ENCODE data around the gene CCL4L2.
"Not testable (repeated sequence)": the region's sequence is repeated elsewhere in the genome, so short reads cannot be mapped to it uniquely, and the experiment has no call there.

Gene CCL4L2

DNA sequence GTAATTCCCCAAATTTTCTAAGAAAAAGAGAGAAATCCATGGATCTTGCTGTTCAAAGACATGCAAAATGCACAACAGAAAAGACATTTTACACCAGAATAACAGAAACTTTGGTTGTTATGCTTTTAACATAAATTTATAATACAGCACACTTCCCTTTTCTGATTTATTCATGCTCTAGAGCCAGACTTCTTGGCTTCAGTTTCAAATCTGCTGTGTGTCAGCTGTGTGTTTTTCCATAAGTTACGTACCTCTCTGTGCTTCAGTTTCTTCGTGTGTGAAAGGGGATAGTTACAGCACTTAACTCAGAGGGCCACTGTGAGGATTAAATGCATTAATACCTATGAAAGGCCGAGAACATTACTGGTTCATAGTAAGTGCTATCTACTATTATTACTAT lies 7.5 kb upstream of the CCL4L2 start:
- Histone ChIP-seq H3K79me2 (ENCODE audit: control insufficient read depth, low read length) (no peaks in the 10 kb centered on the region), H3K9me3 (ENCODE audit: control insufficient read depth, insufficient read depth, low read length) (no peaks in the 10 kb centered on the region), H3K36me3 (ENCODE audit: control insufficient read depth, low read length) (no peaks in the 10 kb centered on the region), H3K4me3 (ENCODE audit: low read length) (no peak overlapping the region), H3K27me3 (ENCODE audit: control insufficient read depth, low read length) (no peaks in the 10 kb centered on the region), H3F3A (ENCODE audit: control insufficient read depth, insufficient read depth) (no peaks in the 10 kb centered on the region), H3K4me2 (ENCODE audit: low read length) (no peak overlapping the region), H3K4me1 (ENCODE audit: control insufficient read depth, low read length) (peaks cover 51% of the 10 kb centered on the region), H4K20me1 (ENCODE audit: control insufficient read depth, insufficient read depth, low read depth, low read length) (no peaks in the 10 kb centered on the region), H3K9me2 (replicated peaks; ENCODE audit: control insufficient read depth, low read length) (no peaks in the 10 kb centered on the region), H3K27ac (ENCODE audit: low read depth, low read length) (no peak overlapping the region)
- TF ChIP-seq EZH2phosphoT487 (IDR thresholded peaks at IDR 0.05; ENCODE audit: borderline replicate concordance, low read length): no peak
- TF ChIP-seq, protein P1, sequence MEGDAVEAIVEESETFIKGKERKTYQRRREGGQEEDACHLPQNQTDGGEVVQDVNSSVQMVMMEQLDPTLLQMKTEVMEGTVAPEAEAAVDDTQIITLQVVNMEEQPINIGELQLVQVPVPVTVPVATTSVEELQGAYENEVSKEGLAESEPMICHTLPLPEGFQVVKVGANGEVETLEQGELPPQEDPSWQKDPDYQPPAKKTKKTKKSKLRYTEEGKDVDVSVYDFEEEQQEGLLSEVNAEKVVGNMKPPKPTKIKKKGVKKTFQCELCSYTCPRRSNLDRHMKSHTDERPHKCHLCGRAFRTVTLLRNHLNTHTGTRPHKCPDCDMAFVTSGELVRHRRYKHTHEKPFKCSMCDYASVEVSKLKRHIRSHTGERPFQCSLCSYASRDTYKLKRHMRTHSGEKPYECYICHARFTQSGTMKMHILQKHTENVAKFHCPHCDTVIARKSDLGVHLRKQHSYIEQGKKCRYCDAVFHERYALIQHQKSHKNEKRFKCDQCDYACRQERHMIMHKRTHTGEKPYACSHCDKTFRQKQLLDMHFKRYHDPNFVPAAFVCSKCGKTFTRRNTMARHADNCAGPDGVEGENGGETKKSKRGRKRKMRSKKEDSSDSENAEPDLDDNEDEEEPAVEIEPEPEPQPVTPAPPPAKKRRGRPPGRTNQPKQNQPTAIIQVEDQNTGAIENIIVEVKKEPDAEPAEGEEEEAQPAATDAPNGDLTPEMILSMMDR (IDR thresholded peaks at IDR 0.05; ENCODE audit: low read depth, low read length, poor library complexity, severe bottlenecking): no peak

DNA sequence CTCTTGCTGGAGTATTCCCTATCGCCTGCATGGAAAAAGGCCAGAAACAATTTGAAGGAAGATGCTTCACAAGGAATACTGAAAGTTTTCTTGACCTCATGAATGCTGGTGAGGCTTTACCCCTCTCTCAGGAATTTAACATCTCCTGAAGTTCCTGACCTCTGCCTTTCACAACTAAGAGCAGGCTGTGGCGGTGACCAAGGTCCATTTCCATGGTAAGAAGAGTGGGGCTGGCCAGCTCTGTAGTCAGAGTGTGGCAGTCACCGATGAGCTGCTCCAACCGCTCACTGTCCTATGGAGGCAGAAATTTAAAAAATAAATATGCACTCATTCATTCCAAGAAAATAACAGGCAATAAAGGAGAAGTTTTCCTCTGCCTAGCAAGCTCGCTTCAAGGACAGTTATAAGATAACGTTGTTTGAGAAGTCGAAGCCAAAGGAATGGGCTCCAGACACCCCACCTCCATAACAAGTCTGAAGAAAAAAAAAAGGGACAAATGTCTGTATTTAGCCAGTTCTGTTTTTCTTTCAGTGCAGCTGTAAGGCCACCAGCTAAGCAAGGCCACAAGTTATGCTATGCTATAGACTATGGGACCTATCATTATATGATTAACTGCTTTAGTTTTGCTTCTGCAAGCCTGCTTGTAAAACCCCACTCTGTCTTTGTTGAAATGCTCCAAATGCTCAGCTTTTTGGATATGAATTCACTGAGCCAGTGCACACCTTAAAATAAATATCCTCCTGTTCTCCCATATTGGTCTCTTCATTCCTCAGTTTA lies 6.0 kb upstream of the CCL4L2 start:
- Histone ChIP-seq H4K20me1 (ENCODE audit: control insufficient read depth, insufficient read depth, low read depth, low read length) (no peaks in the 10 kb centered on the region), H3K27ac (ENCODE audit: low read depth, low read length) (no peak overlapping the region), H3K9me3 (ENCODE audit: control insufficient read depth, insufficient read depth, low read length) (no peaks in the 10 kb centered on the region), H3K4me1 (ENCODE audit: control insufficient read depth, low read length) (peaks cover 44% of the 10 kb centered on the region), H3K9me2 (replicated peaks; ENCODE audit: control insufficient read depth, low read length) (no peaks in the 10 kb centered on the region), H3K36me3 (ENCODE audit: control insufficient read depth, low read length) (no peaks in the 10 kb centered on the region), H3K79me2 (ENCODE audit: control insufficient read depth, low read length) (no peaks in the 10 kb centered on the region), H3K27me3 (ENCODE audit: control insufficient read depth, low read length) (no peaks in the 10 kb centered on the region), H3F3A (ENCODE audit: control insufficient read depth, insufficient read depth) (no peaks in the 10 kb centered on the region), H3K4me3 (ENCODE audit: low read length) (no peak overlapping the region), H3K4me2 (ENCODE audit: low read length) (no peak overlapping the region)
- TF ChIP-seq, protein P1 (IDR thresholded peaks at IDR 0.05; ENCODE audit: low read depth, low read length, poor library complexity, severe bottlenecking): no peak
- TF ChIP-seq EZH2phosphoT487 (IDR thresholded peaks at IDR 0.05; ENCODE audit: borderline replicate concordance, low read length): no peak

DNA sequence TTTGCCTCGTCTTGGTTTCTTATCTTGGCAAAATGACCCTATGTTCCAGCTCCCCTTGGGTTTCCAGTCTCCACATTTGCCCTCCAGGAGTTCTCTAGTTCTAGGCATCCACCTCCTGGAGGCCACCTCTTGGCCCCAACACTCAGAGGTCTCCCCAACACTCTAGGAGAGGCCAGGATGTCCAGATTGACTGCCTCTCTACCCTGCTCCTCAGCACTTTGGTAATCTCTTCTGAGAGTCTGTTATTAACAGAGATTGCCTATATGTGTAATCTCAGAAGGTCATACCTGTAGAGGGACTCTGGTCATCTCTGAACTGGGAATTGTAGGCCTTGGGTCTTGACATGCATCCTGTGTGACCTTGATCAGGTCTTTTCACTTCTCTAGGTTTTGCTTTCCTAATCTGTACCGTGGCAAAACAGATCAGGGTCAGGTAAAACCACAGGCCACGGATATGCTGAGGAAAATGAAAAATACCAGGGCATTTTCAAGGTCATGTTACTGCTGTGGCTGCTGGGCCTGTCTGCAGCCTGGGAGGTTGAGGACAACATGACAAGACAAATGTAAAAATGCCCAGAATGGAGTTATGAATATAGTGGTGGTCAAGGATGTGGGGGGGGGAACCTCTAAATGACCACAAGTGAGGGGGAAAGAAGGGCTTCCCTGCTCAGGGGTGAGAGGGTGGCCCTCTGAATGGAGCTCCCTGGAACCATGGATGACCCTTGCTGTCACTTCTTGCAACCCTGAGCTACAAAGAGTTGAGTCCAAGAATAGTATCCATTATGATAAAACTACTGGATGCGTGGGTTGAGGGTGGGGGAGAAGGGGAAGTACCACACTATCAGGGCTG lies 5.0 kb upstream of the CCL4L2 start:
- H3K9me2 ChIP-seq (replicated peaks; ENCODE audit: control insufficient read depth, low read length): no peaks in the 10 kb centered on the region

DNA sequence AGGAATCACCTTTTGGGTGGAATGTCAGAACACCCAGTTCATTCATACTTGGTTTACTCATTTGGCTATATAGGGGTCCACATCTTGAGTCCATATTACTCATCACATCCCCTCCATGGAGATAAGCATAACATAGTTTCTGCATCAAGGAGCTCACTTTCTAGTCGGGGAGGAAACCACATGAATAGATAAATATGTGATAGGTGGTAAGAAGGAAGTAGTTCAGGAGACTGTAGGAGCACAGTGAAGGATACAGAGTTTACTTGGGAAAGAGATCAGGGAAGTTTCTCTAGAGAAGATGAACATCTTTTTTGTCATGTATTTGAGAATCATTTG lies 4.4 kb upstream of the CCL4L2 start:
- not testable (repeated sequence) for H3K27me3 ChIP-seq (ENCODE audit: control insufficient read depth, low read length); H3K36me3 ChIP-seq (ENCODE audit: control insufficient read depth, low read length); H4K20me1 ChIP-seq (ENCODE audit: control insufficient read depth, insufficient read depth, low read depth, low read length); H3K4me3 ChIP-seq (ENCODE audit: low read length); H3K4me2 ChIP-seq (ENCODE audit: low read length); H3K79me2 ChIP-seq (ENCODE audit: control insufficient read depth, low read length); H3F3A ChIP-seq (ENCODE audit: control insufficient read depth, insufficient read depth); H3K9me2 ChIP-seq (replicated peaks; ENCODE audit: control insufficient read depth, low read length); H3K27ac ChIP-seq (ENCODE audit: low read depth, low read length); H3K9me3 ChIP-seq (ENCODE audit: control insufficient read depth, insufficient read depth, low read length)
- peaks cover 58% of the 10 kb centered on the region for H3K4me1 ChIP-seq (ENCODE audit: control insufficient read depth, low read length)

More for the DNA sequence above, 5.0 kb upstream of the CCL4L2 start:
- Histone ChIP-seq H3K36me3 (ENCODE audit: control insufficient read depth, low read length) (no peaks in the 10 kb centered on the region), H3K4me3 (ENCODE audit: low read length) (no peak overlapping the region), H3K4me1 (ENCODE audit: control insufficient read depth, low read length) (peaks cover 54% of the 10 kb centered on the region), H3K79me2 (ENCODE audit: control insufficient read depth, low read length) (no peaks in the 10 kb centered on the region), H3K27ac (ENCODE audit: low read depth, low read length) (no peak overlapping the region), H3K9me3 (ENCODE audit: control insufficient read depth, insufficient read depth, low read length) (no peaks in the 10 kb centered on the region), H3K27me3 (ENCODE audit: control insufficient read depth, low read length) (no peaks in the 10 kb centered on the region), H4K20me1 (ENCODE audit: control insufficient read depth, insufficient read depth, low read depth, low read length) (no peaks in the 10 kb centered on the region), H3F3A (ENCODE audit: control insufficient read depth, insufficient read depth) (no peaks in the 10 kb centered on the region), H3K4me2 (ENCODE audit: low read length) (no peak overlapping the region)
- TF ChIP-seq, protein P1 (IDR thresholded peaks at IDR 0.05; ENCODE audit: low read depth, low read length, poor library complexity, severe bottlenecking): no peak
- TF ChIP-seq EZH2phosphoT487 (IDR thresholded peaks at IDR 0.05; ENCODE audit: borderline replicate concordance, low read length): no peak

DNA sequence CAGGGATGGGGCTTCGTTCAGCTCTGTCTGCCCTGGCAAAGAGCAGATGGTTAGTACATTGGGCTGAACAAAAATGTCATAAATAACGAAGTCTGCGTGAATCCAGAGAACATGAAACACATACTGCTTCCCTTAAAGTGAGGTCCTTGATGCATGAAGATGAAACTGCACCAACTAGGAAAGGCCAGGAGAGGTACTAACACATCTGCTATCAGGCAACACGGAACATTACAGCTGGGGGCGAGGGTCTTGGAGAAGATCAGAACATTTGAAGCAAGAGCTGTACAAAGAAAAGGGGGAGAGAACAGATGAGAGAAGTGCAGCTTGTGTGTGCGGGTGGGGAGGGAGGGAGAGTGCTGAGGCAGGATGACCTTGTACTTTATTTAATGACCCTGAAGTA lies 3.5 kb upstream of the CCL4L2 start:
- not testable (repeated sequence) for H3K36me3 ChIP-seq (ENCODE audit: control insufficient read depth, low read length); H4K20me1 ChIP-seq (ENCODE audit: control insufficient read depth, insufficient read depth, low read depth, low read length); H3K4me2 ChIP-seq (ENCODE audit: low read length); H3K9me3 ChIP-seq (ENCODE audit: control insufficient read depth, insufficient read depth, low read length); H3K79me2 ChIP-seq (ENCODE audit: control insufficient read depth, low read length); H3K27me3 ChIP-seq (ENCODE audit: control insufficient read depth, low read length); H3K9me2 ChIP-seq (replicated peaks; ENCODE audit: control insufficient read depth, low read length); H3K4me3 ChIP-seq (ENCODE audit: low read length); H3K27ac ChIP-seq (ENCODE audit: low read depth, low read length); H3F3A ChIP-seq (ENCODE audit: control insufficient read depth, insufficient read depth)
- H3K4me1 ChIP-seq (ENCODE audit: control insufficient read depth, low read length): peaks cover 57% of the 10 kb centered on the region

Data from DOHH2 (cell line).